Measurements from ENCODE around the gene RHOBTB1. TPM values are rescaled to one million over a fixed set of nuclear protein-coding genes. Genes with fewer than 3 reads are reported as not detected.

Gene RHOBTB1
- total RNA-seq, 2 experiments from 2014 or later = not detected

DNA sequence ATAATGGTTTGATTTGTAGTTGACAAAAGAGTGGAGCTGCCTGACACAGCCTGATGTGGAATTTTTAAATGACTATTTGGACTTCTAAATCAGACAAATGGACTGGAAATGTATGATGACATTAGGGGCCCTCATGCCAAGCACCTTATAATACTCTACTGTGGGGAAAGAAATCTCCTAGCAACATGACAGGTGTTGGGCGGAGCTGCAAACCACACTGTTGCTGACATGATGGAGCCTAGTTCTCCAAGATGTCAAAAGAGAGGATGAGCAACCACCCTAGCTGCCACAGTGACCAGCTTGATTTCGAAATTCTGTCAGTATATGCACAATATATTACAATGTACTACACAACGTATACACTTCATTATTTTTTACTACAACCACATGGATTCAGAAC is 65.8 kb downstream of the RHOBTB1 start:
- H3K36me3 Mint-ChIP-seq (ENCODE audit: low read depth) = no peaks in the 10 kb centered on the region
- Histone ChIP-seq H3K36me3 (ENCODE audit: insufficient read depth, low read length) (no peaks in the 10 kb centered on the region), H3K27me3 (ENCODE audit: control insufficient read depth in 1 of 2, insufficient read depth in 2 of 2, low read length in 2 of 2) (no peaks in the 10 kb centered on the region), H3K4me3 (ENCODE audit: low read length) (no peak overlapping the region), H3K27ac (ENCODE audit: low read depth in 1 of 2, low read length in 2 of 2) (no peak overlapping the region), H3K9me3 (ENCODE audit: control insufficient read depth in 1 of 2, insufficient read depth in 1 of 2, low read length in 2 of 2) (no peaks in the 10 kb centered on the region), H3K4me1 (ENCODE audit: insufficient read depth, low read length) (no peaks in the 10 kb centered on the region)
- H3K27me3 Mint-ChIP-seq = peaks cover 4% of the 10 kb centered on the region
- no peak overlapping the region for H3K27ac Mint-ChIP-seq
- H3K9me3 Mint-ChIP-seq = no peaks in the 10 kb centered on the region
- ChIA-PET CTCF (no interaction called here), POLR2A (no interaction called here)
- H3K4me1 Mint-ChIP-seq (ENCODE audit: low read depth) = no peaks in the 10 kb centered on the region
- H3K4me3 Mint-ChIP-seq = no peak overlapping the region
- intact Hi-C loops (cut with DNase I, micrococcal nuclease) = no loop called here
- DNase-seq = no peak
- TF ChIP-seq, protein P1, sequence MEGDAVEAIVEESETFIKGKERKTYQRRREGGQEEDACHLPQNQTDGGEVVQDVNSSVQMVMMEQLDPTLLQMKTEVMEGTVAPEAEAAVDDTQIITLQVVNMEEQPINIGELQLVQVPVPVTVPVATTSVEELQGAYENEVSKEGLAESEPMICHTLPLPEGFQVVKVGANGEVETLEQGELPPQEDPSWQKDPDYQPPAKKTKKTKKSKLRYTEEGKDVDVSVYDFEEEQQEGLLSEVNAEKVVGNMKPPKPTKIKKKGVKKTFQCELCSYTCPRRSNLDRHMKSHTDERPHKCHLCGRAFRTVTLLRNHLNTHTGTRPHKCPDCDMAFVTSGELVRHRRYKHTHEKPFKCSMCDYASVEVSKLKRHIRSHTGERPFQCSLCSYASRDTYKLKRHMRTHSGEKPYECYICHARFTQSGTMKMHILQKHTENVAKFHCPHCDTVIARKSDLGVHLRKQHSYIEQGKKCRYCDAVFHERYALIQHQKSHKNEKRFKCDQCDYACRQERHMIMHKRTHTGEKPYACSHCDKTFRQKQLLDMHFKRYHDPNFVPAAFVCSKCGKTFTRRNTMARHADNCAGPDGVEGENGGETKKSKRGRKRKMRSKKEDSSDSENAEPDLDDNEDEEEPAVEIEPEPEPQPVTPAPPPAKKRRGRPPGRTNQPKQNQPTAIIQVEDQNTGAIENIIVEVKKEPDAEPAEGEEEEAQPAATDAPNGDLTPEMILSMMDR (IDR thresholded peaks at IDR 0.05) = no peak
- no peak for ATAC-seq (ENCODE audit: poor library complexity)

DNA sequence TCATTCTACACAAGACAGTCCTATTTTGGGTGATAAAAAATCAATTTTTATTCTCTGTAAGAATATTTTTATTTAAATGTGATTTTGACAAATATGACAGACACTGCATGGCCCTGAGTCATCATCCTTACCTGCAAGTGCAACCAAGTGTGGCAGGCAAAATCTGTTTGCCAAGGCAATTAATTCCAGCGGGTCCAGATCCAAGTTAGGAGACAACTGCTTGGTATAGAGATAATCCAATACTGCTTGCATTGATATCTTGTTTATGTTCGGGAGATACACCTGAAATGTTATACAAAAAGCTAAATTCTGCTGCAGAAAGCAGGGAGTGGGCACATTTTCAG is 66.2 kb downstream of the RHOBTB1 start:
- Histone ChIP-seq H3K9me3 (ENCODE audit: control insufficient read depth in 1 of 2, insufficient read depth in 1 of 2, low read length in 2 of 2) (no peaks in the 10 kb centered on the region), H3K4me1 (ENCODE audit: insufficient read depth, low read length) (no peaks in the 10 kb centered on the region), H3K4me3 (ENCODE audit: low read length) (no peak overlapping the region), H3K36me3 (ENCODE audit: insufficient read depth, low read length) (no peaks in the 10 kb centered on the region), H3K27ac (ENCODE audit: low read depth in 1 of 2, low read length in 2 of 2) (no peak overlapping the region), H3K27me3 (ENCODE audit: control insufficient read depth in 1 of 2, insufficient read depth in 2 of 2, low read length in 2 of 2) (no peaks in the 10 kb centered on the region)
- POLR2A ChIA-PET = no interaction called here
- no peak overlapping the region for H3K4me3 Mint-ChIP-seq
- peaks cover 4% of the 10 kb centered on the region for H3K27me3 Mint-ChIP-seq
- ATAC-seq (ENCODE audit: poor library complexity) (no peak), DNase-seq (no peak)
- H3K9me3 Mint-ChIP-seq = no peaks in the 10 kb centered on the region
- no peaks in the 10 kb centered on the region for H3K36me3 Mint-ChIP-seq (ENCODE audit: low read depth)
- H3K4me1 Mint-ChIP-seq (ENCODE audit: low read depth) = no peaks in the 10 kb centered on the region
- intact Hi-C loops (cut with DNase I, micrococcal nuclease) = no loop called here
- TF ChIP-seq, protein P1 (IDR thresholded peaks at IDR 0.05) = no peak
- CTCF ChIA-PET = no interaction called here
- H3K27ac Mint-ChIP-seq = no peak overlapping the region

DNA sequence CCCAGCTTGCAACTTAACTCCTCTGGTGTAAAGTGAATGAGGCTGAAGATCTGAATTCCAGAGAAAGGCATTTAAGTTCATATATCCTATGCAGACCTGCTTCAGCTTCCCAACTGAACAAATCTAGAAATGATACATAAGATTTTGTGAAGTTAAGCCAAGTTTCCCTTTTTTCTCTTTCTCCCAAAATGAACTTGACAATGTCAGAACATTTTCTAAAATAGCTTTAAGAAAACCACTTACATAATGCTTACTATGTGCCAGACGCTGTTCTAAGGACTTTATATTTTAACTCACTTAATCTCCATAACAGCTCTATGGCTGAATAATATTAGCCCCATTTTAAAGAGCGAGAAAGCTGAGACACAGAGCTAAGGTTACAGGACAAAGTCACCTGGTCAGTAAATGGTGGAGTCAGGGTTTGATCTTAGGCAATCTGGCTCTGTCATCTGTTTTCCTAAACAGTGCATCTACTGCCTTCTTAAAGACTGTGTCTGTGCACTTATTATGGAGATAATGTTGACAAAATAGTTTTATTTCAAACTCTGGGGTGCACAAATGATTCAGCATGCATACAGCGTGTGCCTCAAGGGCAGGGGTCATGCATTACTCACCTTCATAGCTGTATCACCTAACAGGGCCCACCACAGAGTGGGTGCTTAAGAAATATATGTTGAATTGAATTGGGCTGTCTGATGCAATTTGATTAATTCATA is 66.8 kb downstream of the RHOBTB1 start:
- ATAC-seq (ENCODE audit: poor library complexity) = no peak
- peaks cover 4% of the 10 kb centered on the region for H3K27me3 Mint-ChIP-seq
- Histone ChIP-seq H3K4me1 (ENCODE audit: insufficient read depth, low read length) (no peaks in the 10 kb centered on the region), H3K27ac (ENCODE audit: low read depth in 1 of 2, low read length in 2 of 2) (no peak overlapping the region), H3K36me3 (ENCODE audit: insufficient read depth, low read length) (no peaks in the 10 kb centered on the region), H3K4me3 (ENCODE audit: low read length) (no peak overlapping the region), H3K27me3 (ENCODE audit: control insufficient read depth in 1 of 2, insufficient read depth in 2 of 2, low read length in 2 of 2) (no peaks in the 10 kb centered on the region), H3K9me3 (ENCODE audit: control insufficient read depth in 1 of 2, insufficient read depth in 1 of 2, low read length in 2 of 2) (no peaks in the 10 kb centered on the region)
- no peak overlapping the region for H3K4me3 Mint-ChIP-seq
- CTCF ChIA-PET = no interaction called here
- H3K9me3 Mint-ChIP-seq = no peaks in the 10 kb centered on the region
- intact Hi-C loops (cut with DNase I, micrococcal nuclease) = no loop called here
- TF ChIP-seq, protein P1 (IDR thresholded peaks at IDR 0.05) = no peak
- no peaks in the 10 kb centered on the region for H3K36me3 Mint-ChIP-seq (ENCODE audit: low read depth)
- H3K27ac Mint-ChIP-seq = no peak overlapping the region
- H3K4me1 Mint-ChIP-seq (ENCODE audit: low read depth) = no peaks in the 10 kb centered on the region
- POLR2A ChIA-PET = no interaction called here
- no peak for DNase-seq

All from CD4-positive, alpha-beta T cell (primary cell).